GM21576 (cell line): ENCODE results near the gene NEU2.
A peak's percentile ranks its signal among the peaks of the same experiment; 100 is the strongest.
"Not testable (repeated sequence)": the region's sequence is repeated elsewhere in the genome, so short reads cannot be mapped to it uniquely, and the experiment has no call there.

ENCODE experiments used
- ATAC-seq: cut with Tn5 transposase; IDR thresholded peaks from one replicate; pipeline ENCODE4 v1.9.1; 2021; ENCODE audit warnings: mild to moderate bottlenecking, moderate library complexity; ENCODE audit not compliant: unreplicated experiment

Gene NEU2

GRCh38 chr2:233053928-233054784, 21.7 kb downstream of the NEU2 start:
- ATAC-seq = no peak

GRCh38 chr2:233055362-233055761, 22.9 kb downstream of the NEU2 start:
- ATAC-seq = no peak

GRCh38 chr2:233056961-233057605, 24.6 kb downstream of the NEU2 start:
- no peak for ATAC-seq

GRCh38 chr2:233058717-233059546, 26.5 kb downstream of the NEU2 start:
- ATAC-seq = no peak

- ATAC-seq = no peak
These were observed 27.0 kb downstream of the NEU2 start for GRCh38 chr2:233059547-233059796.

- ATAC-seq = peak; percentile 39
These were observed 27.5 kb downstream of the NEU2 start, which contains the start of gene INPP5D for GRCh38 chr2:233059797-233060500. INPP5D (plus strand) TSS chr2:233060342; CDS start chr2:233060479, 137 bp downstream.

GRCh38 chr2:233060501-233060979, 28.1 kb downstream of the NEU2 start:
- ATAC-seq = no peak

GRCh38 chr2:233060980-233061590, 28.6 kb downstream of the NEU2 start:
- no peak for ATAC-seq

GRCh38 chr2:233061591-233062450, 29.3 kb downstream of the NEU2 start:
- ATAC-seq = no peak

- ATAC-seq = no peak
These were observed 30.0 kb downstream of the NEU2 start for GRCh38 chr2:233062451-233062850.

- no peak for ATAC-seq
These were observed 30.4 kb downstream of the NEU2 start for GRCh38 chr2:233062946-233063268.

GRCh38 chr2:233063269-233063975, 30.9 kb downstream of the NEU2 start:
- ATAC-seq = peak; percentile 39

- no peak for ATAC-seq
These were observed 31.5 kb downstream of the NEU2 start for GRCh38 chr2:233063976-233064411.

- no peak for ATAC-seq
These were observed 32.2 kb downstream of the NEU2 start for GRCh38 chr2:233064530-233065199.

GRCh38 chr2:233065200-233065589, 32.7 kb downstream of the NEU2 start:
- not testable (repeated sequence) for ATAC-seq

- ATAC-seq = no peak
These were observed 33.5 kb downstream of the NEU2 start for GRCh38 chr2:233065954-233066470.

GRCh38 chr2:233068762-233069418, 36.4 kb downstream of the NEU2 start:
- ATAC-seq = no peak

- no peak for ATAC-seq
These were observed 40.4 kb downstream of the NEU2 start for GRCh38 chr2:233072838-233073237.
